ENCODE data around the gene ACOT7. TPM values are rescaled to one million over a fixed set of nuclear protein-coding genes. Genes with fewer than 3 reads are reported as not detected.

Gene ACOT7
- total and polyA plus RNA-seq, 2 of the 13 experiments (the other 11 are each of a cell fraction or from before 2014, with no cell fraction given), result 33.0 to 55.8 TPM

DNA sequence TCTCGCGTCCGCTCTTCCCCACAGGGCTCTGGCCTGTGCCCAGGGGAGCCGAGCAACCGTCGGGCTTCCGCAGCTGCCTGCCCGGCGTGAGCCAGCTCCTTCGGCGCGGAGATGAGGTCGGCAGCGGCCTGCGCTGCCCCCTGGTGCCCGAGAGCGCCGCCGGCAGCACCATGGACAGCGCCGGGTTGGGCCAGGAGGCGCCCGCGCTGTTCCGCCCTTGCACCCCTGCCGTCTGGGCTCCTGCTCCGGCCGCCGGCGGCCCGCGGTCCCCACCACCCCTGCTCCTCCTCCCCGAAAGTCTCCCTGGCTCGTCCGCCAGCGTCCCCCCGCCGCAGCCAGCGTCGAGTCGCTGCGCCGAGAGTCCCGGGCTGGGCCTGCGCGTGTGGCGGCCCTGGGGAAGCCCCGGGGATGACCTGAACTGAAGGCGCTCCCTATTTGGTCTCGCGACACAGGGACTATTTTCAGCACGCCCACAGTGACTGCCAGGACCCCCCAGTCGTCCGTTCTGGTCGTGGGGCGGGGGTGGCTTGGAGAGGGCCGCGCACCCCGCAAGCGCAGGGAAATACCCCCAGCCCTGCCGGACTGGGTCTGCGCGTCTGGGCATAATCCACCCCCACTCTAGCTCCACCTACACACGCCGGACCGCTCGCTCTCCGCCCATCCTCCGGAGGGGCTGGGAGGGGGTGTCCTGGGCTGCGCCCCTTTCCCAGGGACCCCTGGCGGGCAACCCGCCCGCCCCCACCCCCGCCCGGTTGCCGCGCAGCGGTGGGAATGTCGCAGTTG is 148.3 kb downstream of the ACOT7 start (continued):
- TF ChIP-seq, protein P1, sequence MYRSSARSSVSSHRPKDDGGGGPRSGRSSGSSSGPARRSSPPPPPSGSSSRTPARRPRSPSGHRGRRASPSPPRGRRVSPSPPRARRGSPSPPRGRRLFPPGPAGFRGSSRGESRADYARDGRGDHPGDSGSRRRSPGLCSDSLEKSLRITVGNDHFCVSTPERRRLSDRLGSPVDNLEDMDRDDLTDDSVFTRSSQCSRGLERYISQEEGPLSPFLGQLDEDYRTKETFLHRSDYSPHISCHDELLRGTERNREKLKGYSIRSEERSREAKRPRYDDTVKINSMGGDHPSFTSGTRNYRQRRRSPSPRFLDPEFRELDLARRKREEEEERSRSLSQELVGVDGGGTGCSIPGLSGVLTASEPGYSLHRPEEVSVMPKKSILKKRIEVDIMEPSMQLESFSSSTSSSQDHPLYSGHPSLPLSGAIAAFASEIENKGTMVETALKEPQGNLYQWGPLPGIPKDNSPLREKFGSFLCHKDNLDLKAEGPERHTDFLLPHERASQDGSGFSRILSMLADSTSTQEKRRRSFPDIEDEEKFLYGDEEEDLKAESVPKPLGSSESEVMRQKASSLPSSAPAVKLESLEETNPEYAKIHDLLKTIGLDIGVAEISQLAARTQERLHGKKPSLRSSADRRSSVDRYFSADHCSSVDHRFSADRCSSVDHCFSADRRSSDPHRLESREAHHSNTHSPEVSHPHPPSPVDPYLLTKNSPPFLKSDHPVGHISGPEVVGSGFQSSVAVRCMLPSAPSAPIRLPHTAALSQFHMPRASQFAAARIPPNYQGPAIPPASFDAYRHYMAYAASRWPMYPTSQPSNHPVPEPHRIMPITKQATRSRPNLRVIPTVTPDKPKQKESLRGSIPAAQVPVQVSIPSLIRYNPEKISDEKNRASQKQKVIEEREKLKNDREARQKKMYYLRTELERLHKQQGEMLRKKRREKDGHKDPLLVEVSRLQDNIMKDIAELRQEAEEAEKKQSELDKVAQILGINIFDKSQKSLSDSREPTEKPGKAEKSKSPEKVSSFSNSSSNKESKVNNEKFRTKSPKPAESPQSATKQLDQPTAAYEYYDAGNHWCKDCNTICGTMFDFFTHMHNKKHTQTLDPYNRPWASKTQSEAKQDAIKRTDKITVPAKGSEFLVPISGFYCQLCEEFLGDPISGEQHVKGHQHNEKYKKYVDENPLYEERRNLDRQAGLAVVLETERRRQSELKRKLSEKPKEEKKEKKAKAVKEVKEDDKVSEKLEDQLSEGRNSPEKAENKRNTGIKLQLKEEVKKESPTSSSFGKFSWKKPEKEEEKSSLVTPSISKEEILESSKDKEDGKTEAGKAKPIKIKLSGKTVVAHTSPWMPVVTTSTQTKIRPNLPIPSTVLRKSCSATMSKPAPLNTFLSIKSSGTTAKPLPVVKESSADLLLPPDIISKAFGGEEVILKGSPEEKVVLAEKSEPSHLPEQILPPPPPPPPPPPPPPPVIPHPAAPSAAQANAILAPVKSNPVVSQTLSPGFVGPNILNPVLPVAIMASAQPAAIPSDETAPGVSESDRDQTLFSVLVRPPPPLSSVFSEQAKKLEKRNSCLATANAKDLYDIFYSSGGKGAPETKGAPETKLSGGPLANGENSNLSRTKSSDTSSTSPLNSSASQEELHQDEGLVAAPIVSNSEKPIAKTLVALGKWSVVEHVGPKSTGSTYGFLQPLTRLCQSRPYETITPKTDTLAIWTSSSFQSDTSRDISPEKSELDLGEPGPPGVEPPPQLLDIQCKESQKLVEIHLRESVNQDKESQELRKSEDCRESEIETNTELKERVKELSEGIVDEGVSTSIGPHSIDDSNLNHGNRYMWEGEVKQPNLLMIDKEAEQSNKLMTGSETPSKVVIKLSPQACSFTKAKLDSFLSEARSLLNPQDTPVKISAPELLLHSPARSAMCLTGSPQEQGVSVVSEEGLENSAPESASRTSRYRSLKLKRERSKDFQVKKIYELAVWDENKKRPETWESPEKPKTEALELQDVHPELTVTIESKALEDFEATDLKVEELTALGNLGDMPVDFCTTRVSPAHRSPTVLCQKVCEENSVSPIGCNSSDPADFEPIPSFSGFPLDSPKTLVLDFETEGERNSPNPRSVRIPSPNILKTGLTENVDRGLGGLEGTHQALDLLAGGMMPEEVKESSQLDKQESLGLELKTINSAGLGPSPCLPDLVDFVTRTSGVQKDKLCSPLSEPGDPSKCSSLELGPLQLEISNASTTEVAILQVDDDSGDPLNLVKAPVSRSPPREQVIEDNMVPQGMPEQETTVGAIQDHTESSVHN (CRISPR knock-in tag; IDR thresholded peaks at IDR 0.05), result peak; percentile 83; the same call in 1 of the 2 replicates
- TF ChIP-seq, protein P2, sequence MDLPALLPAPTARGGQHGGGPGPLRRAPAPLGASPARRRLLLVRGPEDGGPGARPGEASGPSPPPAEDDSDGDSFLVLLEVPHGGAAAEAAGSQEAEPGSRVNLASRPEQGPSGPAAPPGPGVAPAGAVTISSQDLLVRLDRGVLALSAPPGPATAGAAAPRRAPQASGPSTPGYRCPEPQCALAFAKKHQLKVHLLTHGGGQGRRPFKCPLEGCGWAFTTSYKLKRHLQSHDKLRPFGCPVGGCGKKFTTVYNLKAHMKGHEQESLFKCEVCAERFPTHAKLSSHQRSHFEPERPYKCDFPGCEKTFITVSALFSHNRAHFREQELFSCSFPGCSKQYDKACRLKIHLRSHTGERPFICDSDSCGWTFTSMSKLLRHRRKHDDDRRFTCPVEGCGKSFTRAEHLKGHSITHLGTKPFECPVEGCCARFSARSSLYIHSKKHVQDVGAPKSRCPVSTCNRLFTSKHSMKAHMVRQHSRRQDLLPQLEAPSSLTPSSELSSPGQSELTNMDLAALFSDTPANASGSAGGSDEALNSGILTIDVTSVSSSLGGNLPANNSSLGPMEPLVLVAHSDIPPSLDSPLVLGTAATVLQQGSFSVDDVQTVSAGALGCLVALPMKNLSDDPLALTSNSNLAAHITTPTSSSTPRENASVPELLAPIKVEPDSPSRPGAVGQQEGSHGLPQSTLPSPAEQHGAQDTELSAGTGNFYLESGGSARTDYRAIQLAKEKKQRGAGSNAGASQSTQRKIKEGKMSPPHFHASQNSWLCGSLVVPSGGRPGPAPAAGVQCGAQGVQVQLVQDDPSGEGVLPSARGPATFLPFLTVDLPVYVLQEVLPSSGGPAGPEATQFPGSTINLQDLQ (CRISPR knock-in tag; IDR thresholded peaks at IDR 0.05), result peak; percentile 96
- TF ChIP-seq SRF (IDR thresholded peaks at IDR 0.05; ENCODE audit: low read depth, low read length) (no peak), ZFP1 (CRISPR knock-in tag; IDR thresholded peaks at IDR 0.05) (peak; percentile 91; the same call in 1 of the 2 replicates), POGK (CRISPR knock-in tag; conservative IDR thresholded peaks at IDR 0.05) (peak; percentile 99), NFE2L2 (IDR thresholded peaks at IDR 0.05; ENCODE audit: low read length) (no peak), ZNF710 (CRISPR knock-in tag; IDR thresholded peaks at IDR 0.05; ENCODE audit: borderline replicate concordance) (peak; percentile 92)
- TF ChIP-seq, protein P3, sequence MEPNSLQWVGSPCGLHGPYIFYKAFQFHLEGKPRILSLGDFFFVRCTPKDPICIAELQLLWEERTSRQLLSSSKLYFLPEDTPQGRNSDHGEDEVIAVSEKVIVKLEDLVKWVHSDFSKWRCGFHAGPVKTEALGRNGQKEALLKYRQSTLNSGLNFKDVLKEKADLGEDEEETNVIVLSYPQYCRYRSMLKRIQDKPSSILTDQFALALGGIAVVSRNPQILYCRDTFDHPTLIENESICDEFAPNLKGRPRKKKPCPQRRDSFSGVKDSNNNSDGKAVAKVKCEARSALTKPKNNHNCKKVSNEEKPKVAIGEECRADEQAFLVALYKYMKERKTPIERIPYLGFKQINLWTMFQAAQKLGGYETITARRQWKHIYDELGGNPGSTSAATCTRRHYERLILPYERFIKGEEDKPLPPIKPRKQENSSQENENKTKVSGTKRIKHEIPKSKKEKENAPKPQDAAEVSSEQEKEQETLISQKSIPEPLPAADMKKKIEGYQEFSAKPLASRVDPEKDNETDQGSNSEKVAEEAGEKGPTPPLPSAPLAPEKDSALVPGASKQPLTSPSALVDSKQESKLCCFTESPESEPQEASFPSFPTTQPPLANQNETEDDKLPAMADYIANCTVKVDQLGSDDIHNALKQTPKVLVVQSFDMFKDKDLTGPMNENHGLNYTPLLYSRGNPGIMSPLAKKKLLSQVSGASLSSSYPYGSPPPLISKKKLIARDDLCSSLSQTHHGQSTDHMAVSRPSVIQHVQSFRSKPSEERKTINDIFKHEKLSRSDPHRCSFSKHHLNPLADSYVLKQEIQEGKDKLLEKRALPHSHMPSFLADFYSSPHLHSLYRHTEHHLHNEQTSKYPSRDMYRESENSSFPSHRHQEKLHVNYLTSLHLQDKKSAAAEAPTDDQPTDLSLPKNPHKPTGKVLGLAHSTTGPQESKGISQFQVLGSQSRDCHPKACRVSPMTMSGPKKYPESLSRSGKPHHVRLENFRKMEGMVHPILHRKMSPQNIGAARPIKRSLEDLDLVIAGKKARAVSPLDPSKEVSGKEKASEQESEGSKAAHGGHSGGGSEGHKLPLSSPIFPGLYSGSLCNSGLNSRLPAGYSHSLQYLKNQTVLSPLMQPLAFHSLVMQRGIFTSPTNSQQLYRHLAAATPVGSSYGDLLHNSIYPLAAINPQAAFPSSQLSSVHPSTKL (CRISPR knock-in tag; IDR thresholded peaks at IDR 0.05), result peak; percentile 81

Measured in HepG2 (cell line).